Measurements from ENCODE around the gene CYP4F3. TPM values are rescaled to one million over a fixed set of nuclear protein-coding genes. Genes with fewer than 3 reads are reported as not detected.

Gene CYP4F3
- total RNA-seq, 1 donor from 2014 or later, result 0.14 TPM

DNA sequence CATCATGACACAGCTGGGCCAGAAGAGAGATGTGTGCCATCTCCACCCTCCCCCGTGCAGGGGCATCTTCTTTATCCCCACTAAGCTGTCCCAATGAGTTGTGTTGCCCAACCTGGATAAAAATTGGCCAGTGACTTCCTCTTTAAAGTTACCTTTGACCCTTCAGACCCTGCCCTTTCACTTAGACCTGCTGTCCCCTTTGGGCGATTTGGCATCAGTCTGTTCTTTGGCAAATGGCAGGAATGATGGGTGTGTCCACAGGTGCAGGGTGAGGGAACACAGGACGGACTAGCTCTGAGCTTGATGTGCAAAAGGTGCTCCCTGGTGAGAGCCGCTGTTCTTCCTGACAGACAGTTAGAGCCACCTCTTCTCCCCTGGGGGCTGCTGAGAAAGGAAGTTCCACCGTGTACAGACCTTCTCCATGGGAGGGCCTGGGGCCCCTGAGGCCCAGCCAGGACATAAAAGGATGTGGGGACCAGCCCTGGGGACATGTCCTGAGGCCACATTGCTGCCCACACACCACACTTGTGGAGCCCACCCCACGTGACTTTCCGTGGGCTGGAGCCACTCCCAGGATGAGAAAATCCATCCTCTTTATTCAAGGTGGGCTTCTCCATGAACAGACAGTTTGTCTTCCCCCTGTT is 23.9 kb upstream of the CYP4F3 start:
- no peak for DNase-seq (ENCODE audit: low spot score)
- Mint-ChIP-seq H3K4me3 (ENCODE audit: low read depth) (no peak overlapping the region), H3K36me3 (ENCODE audit: low read depth) (no peaks in the 10 kb centered on the region), H3K9me3 (no peaks in the 10 kb centered on the region), H3K27me3 (ENCODE audit: low read depth) (no peaks in the 10 kb centered on the region), H3K27ac (no peak overlapping the region), H3K4me1 (ENCODE audit: low read depth) (no peaks in the 10 kb centered on the region)
- intact Hi-C loops (cut with micrococcal nuclease), result no loop called here

DNA sequence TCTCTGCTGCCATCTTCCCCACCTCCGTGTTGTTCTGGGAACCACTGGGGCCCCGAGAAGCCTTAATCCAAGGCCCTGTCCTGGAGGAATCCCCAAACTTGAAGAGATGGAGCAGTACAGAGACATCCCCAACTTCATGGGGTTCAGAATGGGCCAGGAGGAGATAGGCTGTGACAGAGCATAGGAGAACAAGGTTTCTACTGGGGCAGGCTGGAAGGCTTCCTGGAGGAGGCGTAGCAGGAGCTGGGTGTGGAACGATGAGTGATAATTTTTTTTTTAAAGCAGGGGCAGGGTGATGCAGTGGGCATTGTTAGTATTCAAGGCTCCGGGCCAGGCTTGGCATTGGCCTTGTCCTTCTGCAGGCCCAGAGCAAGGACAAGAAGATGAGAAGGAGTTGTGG is 22.4 kb upstream of the CYP4F3 start:
- Mint-ChIP-seq H3K27ac (no peak overlapping the region), H3K27me3 (ENCODE audit: low read depth) (no peaks in the 10 kb centered on the region), H3K9me3 (no peaks in the 10 kb centered on the region), H3K4me1 (ENCODE audit: low read depth) (no peaks in the 10 kb centered on the region), H3K36me3 (ENCODE audit: low read depth) (no peaks in the 10 kb centered on the region), H3K4me3 (ENCODE audit: low read depth) (no peak overlapping the region)
- DNase-seq (ENCODE audit: low spot score), result no peak
- intact Hi-C loops (cut with micrococcal nuclease), result no loop called here

DNA sequence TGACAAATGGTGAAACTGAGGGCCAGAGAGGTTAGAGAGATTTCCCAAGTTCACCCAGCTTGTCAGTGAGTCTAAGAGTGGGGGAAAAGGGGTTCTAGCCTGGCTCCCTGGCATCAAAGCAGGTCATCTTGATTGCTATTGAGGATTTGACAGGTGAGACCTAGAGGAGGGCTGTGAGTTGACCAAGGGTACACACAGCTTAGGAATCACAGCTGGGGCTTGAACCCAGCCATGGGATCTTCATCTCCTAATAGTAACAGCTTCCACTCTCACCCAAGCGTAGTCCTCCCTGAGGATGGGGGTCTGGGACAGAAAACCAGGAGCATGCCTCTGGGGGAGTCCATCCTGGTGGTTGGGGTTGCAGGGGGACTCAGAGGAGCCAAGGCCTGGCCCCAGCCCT is 18.9 kb upstream of the CYP4F3 start:
- no peaks in the 10 kb centered on the region for H3K27me3 Mint-ChIP-seq (ENCODE audit: low read depth)
- no peaks in the 10 kb centered on the region for H3K9me3 Mint-ChIP-seq
- H3K36me3 Mint-ChIP-seq (ENCODE audit: low read depth), result no peaks in the 10 kb centered on the region
- intact Hi-C loops (cut with micrococcal nuclease), result no loop called here
- H3K27ac Mint-ChIP-seq, result no peak overlapping the region
- H3K4me3 Mint-ChIP-seq (ENCODE audit: low read depth), result no peak overlapping the region
- H3K4me1 Mint-ChIP-seq (ENCODE audit: low read depth), result no peaks in the 10 kb centered on the region
- no peak for DNase-seq (ENCODE audit: low spot score)

DNA sequence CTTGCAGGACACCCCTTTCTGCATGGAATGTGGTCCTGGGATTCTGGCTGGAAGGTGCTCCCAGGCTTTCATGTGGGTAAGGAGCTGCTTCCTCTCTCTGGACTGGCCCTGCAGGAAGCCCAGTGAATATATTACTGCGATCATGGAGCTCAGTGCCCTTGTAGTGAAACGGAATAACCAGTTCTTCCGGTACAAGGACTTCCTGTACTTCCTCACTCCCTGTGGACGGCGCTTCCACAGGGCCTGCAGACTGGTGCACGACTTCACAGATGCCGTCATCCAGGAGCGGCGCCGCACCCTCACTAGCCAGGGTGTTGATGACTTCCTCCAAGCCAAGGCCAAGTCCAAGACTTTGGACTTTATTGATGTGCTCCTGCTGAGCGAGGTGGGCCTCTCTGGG is 17.7 kb upstream of the CYP4F3 start:
- H3K9me3 Mint-ChIP-seq, result no peaks in the 10 kb centered on the region
- no peak for DNase-seq (ENCODE audit: low spot score)
- intact Hi-C loops (cut with micrococcal nuclease), result no loop called here
- H3K27ac Mint-ChIP-seq, result no peak overlapping the region
- H3K27me3 Mint-ChIP-seq (ENCODE audit: low read depth), result no peaks in the 10 kb centered on the region
- no peaks in the 10 kb centered on the region for H3K4me1 Mint-ChIP-seq (ENCODE audit: low read depth)
- no peaks in the 10 kb centered on the region for H3K36me3 Mint-ChIP-seq (ENCODE audit: low read depth)
- H3K4me3 Mint-ChIP-seq (ENCODE audit: low read depth), result no peak overlapping the region

DNA sequence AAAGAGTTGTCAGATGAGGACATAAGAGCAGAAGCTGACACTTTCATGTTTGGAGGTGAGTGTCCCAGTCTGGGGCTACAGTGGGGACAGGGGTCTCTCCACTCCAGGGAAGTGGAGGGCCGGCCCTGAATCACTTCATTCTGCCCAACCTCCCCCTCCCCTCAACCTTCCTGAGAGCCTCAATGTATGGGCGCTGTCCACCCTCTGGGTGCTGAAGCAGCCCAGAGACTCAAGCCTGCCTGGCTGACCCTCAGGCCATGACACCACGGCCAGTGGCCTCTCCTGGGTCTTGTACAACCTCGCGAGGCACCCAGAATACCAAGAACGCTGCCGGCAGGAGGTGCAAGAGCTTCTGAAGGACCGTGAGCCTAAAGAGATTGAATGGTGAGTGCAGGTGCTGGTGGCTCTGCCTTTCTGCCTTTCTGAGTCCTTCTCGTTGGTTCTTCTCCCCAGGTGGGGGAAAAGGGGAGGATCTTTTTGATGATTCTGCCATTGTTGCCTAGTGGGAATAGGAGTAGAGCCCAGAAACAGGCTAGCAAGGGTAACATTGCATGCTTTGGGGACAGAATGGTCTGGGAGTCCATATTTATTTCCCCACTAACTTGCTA is 16.9 kb upstream of the CYP4F3 start:
- H3K36me3 Mint-ChIP-seq (ENCODE audit: low read depth), result no peaks in the 10 kb centered on the region
- intact Hi-C loops (cut with micrococcal nuclease), result no loop called here

DNA sequence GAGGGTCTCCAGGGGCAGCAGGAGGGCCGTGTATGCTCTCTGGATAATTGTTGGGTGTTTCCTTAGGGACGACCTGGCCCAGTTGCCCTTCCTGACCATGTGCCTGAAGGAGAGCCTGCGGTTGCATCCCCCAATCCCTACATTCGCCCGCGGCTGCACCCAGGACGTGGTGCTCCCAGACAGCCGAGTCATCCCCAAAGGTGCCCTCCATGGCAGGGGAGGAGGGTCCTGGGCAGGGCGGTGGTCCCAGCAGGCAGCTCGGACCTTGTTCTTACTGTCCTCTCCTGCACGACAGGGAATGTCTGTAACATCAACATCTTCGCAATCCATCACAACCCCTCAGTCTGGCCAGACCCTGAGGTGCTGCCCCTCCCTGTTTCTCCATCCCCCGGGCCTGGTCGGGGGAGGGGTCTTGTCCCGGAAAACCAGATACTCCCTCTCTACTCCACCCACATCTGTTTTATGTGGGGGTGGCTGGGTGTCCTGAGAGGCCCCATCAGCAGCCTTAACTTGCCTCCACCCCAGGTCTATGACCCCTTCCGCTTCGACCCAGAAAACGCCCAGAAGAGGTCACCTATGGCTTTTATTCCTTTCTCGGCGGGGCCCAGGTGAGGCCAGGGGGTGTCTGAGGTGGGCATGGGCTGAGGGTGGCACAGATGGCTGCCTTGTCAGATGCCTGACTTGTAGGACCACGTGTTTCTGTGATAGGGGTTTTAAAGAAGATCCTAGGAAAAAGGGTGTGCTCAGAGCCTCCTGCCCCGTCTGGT is 12.3 kb upstream of the CYP4F3 start:
- intact Hi-C loops (cut with micrococcal nuclease), result loop anchor here (2.0 kb wide), 1 partner anchor 554 kb away; no protein-coding TSS in a partner anchor
- Mint-ChIP-seq H3K27ac (no peak overlapping the region), H3K36me3 (ENCODE audit: low read depth) (no peaks in the 10 kb centered on the region), H3K4me3 (ENCODE audit: low read depth) (no peak overlapping the region), H3K4me1 (ENCODE audit: low read depth) (no peaks in the 10 kb centered on the region), H3K9me3 (no peaks in the 10 kb centered on the region), H3K27me3 (ENCODE audit: low read depth) (peaks cover 2% of the 10 kb centered on the region)
- no peak for DNase-seq (ENCODE audit: low spot score)

More for the DNA sequence above, 16.9 kb upstream of the CYP4F3 start:
- no peak overlapping the region for H3K4me3 Mint-ChIP-seq (ENCODE audit: low read depth)
- no peaks in the 10 kb centered on the region for H3K4me1 Mint-ChIP-seq (ENCODE audit: low read depth)
- no peak overlapping the region for H3K27ac Mint-ChIP-seq
- H3K27me3 Mint-ChIP-seq (ENCODE audit: low read depth), result no peaks in the 10 kb centered on the region
- DNase-seq (ENCODE audit: low spot score), result no peak
- no peaks in the 10 kb centered on the region for H3K9me3 Mint-ChIP-seq

DNA sequence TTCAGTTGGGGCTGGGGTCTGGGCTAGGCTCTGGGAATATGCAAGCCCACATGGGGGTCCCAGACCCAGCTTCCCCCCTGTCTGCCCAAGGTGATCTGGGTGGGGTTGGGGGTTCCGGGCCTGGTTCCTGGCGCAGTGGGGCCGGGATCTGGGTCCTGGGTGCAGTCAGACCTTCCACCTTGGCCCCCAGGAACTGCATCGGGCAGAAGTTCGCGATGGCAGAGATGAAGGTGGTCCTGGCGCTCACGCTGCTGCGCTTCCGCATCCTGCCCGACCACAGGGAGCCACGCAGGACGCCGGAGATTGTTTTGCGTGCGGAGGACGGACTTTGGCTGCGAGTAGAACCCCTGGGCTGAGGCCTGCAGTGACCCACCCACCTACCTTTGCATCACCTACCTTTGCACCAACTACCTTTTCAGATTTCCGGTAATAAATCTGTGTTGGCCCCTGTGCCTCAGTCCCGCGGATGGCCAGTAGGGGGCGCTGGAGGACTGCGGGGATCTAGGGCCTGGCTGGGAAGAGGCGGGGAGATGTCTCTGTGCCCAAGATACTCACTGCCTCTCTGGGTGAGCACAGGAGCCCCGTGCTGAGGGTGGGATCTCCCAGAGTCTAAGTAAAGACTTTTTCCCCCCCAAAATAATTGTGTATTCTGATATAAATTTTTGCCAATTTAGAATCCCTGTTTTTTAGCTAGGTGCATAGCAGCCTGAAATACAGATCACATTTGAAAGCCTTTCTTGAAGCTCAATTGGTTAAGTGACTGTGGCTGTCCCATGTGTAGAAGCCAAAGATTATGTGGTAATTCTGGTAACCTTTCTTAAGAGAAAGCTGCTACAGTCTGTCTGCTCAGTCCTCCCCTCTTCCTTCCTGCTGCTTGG is 11.5 kb upstream of the CYP4F3 start:
- peak; percentile 74 for DNase-seq (ENCODE audit: low spot score)
- peaks cover 2% of the 10 kb centered on the region for H3K27me3 Mint-ChIP-seq (ENCODE audit: low read depth)
- H3K9me3 Mint-ChIP-seq, result no peaks in the 10 kb centered on the region
- H3K4me3 Mint-ChIP-seq (ENCODE audit: low read depth), result no peak overlapping the region
- H3K4me1 Mint-ChIP-seq (ENCODE audit: low read depth), result no peaks in the 10 kb centered on the region
- intact Hi-C loops (cut with micrococcal nuclease), result loop anchor here (2.0 kb wide), 1 partner anchor 554 kb away; no protein-coding TSS in a partner anchor
- no peak overlapping the region for H3K27ac Mint-ChIP-seq
- no peaks in the 10 kb centered on the region for H3K36me3 Mint-ChIP-seq (ENCODE audit: low read depth)

DNA sequence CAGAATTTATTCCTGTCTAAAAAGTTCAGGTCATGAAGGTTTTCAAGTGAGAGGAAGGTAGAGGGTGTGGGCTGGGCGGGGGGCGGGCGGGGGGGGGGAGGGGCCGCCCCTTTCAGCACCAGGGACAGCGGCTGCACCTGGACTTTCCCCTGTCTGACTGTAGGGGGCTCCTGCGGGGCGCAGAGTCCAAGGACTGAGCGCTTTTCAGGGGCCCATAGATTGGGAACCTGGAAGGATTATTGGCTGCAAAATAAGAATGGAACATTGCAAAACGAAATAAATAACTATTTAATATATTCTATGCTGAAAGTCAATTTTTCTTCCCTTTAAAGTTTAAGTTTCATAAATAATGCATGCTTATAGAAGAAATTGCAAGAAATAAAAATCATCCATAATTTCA is 8.9 kb upstream of the CYP4F3 start:
- H3K9me3 Mint-ChIP-seq, result no peaks in the 10 kb centered on the region
- H3K4me3 Mint-ChIP-seq (ENCODE audit: low read depth), result no peak overlapping the region
- no peaks in the 10 kb centered on the region for H3K4me1 Mint-ChIP-seq (ENCODE audit: low read depth)
- no peaks in the 10 kb centered on the region for H3K36me3 Mint-ChIP-seq (ENCODE audit: low read depth)
- H3K27ac Mint-ChIP-seq, result no peak overlapping the region
- intact Hi-C loops (cut with micrococcal nuclease), result no loop called here
- no peak for DNase-seq (ENCODE audit: low spot score)
- peaks cover 5% of the 10 kb centered on the region for H3K27me3 Mint-ChIP-seq (ENCODE audit: low read depth)

DNA sequence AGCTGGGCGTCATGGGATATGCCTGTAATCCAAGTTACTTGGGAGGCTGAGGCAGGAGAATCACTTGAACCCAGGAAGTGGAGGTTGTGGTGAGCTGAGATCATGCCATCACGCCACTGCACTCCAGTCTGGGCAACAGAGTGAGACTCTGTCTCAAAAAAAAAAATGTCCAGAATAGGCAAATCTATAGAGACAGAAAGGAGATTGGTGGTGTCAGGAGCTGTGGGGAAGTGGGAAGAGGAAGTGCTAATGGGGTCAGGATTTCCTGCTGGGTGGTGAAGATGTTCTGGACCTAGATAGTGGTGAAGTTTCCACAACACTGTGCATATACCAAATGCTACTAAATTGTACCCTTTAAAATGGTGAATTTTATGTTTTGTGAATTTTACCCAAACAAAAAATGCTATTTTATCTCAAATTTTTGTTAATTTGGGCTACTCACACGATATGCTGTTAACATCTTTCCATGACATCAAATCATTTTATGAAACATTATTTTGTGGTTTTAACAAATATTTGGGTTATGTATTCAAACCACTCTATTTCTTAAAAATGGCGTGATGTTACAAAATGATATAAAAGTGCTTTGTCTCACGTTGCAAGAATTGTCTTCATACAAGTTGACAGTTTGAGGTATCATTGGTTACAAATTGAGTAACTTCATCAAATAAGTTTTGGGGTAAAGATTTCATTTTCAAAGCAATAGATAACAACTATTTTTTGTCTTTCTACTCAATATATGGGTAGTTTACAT is 7.4 kb upstream of the CYP4F3 start:
- no peak for DNase-seq (ENCODE audit: low spot score)
- Mint-ChIP-seq H3K27me3 (ENCODE audit: low read depth) (peaks cover 5% of the 10 kb centered on the region), H3K4me1 (ENCODE audit: low read depth) (no peaks in the 10 kb centered on the region), H3K9me3 (no peaks in the 10 kb centered on the region), H3K36me3 (ENCODE audit: low read depth) (no peaks in the 10 kb centered on the region), H3K4me3 (ENCODE audit: low read depth) (no peak overlapping the region), H3K27ac (no peak overlapping the region)
- intact Hi-C loops (cut with micrococcal nuclease), result no loop called here

DNA sequence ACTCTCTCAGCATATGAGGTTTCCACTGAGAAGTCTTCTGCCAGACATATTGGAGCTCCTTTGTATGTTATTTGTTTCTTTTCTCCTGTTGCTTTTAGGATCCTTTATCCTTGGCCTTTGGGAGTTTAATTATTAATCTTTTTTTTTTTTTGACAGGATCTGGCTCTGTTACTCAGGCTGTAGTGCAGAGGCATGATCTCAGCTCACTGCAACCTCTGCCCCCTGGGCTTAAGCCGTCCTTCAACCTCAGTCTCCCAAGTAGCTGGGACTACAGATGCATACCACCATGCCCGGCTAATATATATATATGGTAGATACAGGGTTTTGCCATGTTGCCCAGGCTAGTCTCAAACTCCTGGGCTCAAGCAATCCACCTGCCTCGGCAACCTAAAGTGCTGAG is 6.6 kb upstream of the CYP4F3 start:
- no peak overlapping the region for H3K4me3 Mint-ChIP-seq (ENCODE audit: low read depth)
- intact Hi-C loops (cut with micrococcal nuclease), result no loop called here

DNA sequence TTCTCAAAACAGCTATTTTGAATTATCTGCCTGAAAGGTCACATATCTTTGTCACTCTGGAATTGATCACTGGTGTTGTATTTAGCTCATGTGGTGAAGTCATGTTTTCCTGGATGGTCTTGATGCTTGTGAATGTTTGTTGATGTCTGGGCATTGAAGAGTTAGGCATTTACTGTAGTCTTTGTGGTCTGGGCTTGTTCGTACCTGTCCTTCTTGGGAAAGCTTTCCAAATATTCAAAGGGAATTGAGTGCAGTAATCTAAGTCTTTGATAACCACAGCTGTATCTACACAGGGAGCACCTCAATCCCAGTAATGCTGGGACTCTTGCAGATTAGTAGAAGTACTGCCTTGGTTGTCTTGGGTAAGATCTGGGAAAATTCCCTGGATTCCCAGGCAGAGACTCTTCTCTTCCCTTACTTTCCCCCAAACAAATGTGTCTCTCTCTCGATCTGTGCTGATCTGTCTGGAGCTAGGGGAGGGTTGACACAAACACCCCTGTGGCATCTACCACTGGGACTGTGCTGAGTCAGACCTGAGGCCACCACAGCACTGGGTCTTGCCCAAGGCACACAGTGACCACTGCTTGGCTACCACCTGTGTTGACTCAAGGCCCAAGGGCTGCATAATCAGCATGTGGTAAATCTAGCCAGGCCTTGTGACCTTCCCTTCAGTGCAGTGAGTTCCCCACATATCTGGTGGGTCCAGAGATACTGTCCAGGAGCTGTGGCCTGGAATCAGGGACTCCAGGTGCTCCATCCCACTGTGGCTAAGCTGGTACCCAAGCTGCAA is 5.5 kb upstream of the CYP4F3 start:
- H3K27ac Mint-ChIP-seq, result no peak overlapping the region
- no peaks in the 10 kb centered on the region for H3K9me3 Mint-ChIP-seq
- intact Hi-C loops (cut with micrococcal nuclease), result no loop called here
- no peaks in the 10 kb centered on the region for H3K36me3 Mint-ChIP-seq (ENCODE audit: low read depth)
- DNase-seq (ENCODE audit: low spot score), result no peak
- H3K27me3 Mint-ChIP-seq (ENCODE audit: low read depth), result peaks cover 5% of the 10 kb centered on the region
- H3K4me1 Mint-ChIP-seq (ENCODE audit: low read depth), result no peaks in the 10 kb centered on the region
- H3K4me3 Mint-ChIP-seq (ENCODE audit: low read depth), result no peak overlapping the region

More for the DNA sequence above, 6.6 kb upstream of the CYP4F3 start:
- Mint-ChIP-seq H3K27ac (no peak overlapping the region), H3K27me3 (ENCODE audit: low read depth) (peaks cover 5% of the 10 kb centered on the region), H3K4me1 (ENCODE audit: low read depth) (no peaks in the 10 kb centered on the region), H3K9me3 (no peaks in the 10 kb centered on the region), H3K36me3 (ENCODE audit: low read depth) (no peaks in the 10 kb centered on the region)
- DNase-seq (ENCODE audit: low spot score), result no peak
